ENCODE data around the gene RNF166. TPM values are rescaled to one million over a fixed set of nuclear protein-coding genes. Genes with fewer than 3 reads are reported as not detected.
A peak's percentile ranks its signal among the peaks of the same experiment; 100 is the strongest.

RNF166 gene
- total and polyA plus RNA-seq, 2 donors (not counting 1 experiment from before 2014, with no cell fraction given) = 6.6 to 9.7 TPM

DNA sequence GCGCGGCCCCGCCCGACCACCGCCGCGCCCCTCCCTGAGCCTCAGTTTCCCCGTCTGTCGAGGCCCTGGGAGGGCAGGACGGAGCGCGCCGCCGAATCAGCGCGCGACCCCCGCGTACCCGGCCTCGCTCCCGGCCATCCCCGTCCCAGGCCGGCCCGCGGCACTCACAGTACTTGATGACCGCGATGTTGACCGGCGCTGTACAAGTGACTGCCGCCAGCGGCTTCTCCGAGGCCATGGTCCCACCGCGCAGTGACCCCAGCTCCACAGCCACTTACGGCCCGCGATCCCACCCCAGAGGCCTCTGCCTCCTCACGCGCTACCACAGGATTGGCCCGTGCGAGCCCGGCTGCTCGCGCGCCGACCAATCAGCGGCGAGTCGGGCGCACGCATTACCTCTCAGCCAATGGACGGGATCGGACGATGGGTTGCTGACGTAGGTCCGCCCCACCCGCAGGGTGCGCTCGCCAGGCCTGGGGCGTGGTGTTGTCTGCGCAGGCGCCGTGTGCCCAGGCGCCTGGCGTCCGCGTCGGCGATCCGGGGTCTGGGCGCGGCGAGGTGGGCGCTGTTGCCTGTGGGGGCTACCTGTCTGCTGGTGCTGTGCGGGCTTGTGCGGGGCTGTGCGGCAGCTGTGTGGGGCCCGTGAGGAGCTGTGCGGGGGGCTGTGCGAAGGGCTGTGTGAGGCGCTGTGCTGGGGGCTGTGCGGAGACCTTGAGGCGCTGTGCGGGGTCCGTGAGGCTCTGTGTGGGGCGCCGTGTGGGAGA is 43.2 kb downstream of the RNF166 start, which contains the start of gene MVD:
Gene MVD, minus strand, starts transcription at position 249 of the 764 bp plus-strand sequence. Its CDS starts 11 bp downstream, at position 238.
- peaks cover 5% of the 10 kb centered on the region for H3K36me3 ChIP-seq (ENCODE audit: control insufficient read depth, insufficient read depth, low read length)
- no peaks in the 10 kb centered on the region for H3K27me3 ChIP-seq (ENCODE audit: control insufficient read depth, insufficient read depth, low read length)
- H3K9ac ChIP-seq (ENCODE audit: insufficient read depth, low read length) = peak within 1 kb of the TSS; percentile 79
- H2AFZ ChIP-seq (ENCODE audit: low read length) = peak within 1 kb of the TSS; percentile 77
- H4K20me1 ChIP-seq (ENCODE audit: control insufficient read depth, extremely low read depth, insufficient read depth, low read length) = no peaks in the 10 kb centered on the region
- H3K4me3 ChIP-seq (replicated peaks in 1 of 4; ENCODE audit: control extremely low read depth in 1 of 4, insufficient read depth in 1 of 4, low read depth in 3 of 4, low read length in 4 of 4) = peak within 1 kb of the TSS; percentile 75 to 96 (median 94)
- TF ChIP-seq, protein P1, sequence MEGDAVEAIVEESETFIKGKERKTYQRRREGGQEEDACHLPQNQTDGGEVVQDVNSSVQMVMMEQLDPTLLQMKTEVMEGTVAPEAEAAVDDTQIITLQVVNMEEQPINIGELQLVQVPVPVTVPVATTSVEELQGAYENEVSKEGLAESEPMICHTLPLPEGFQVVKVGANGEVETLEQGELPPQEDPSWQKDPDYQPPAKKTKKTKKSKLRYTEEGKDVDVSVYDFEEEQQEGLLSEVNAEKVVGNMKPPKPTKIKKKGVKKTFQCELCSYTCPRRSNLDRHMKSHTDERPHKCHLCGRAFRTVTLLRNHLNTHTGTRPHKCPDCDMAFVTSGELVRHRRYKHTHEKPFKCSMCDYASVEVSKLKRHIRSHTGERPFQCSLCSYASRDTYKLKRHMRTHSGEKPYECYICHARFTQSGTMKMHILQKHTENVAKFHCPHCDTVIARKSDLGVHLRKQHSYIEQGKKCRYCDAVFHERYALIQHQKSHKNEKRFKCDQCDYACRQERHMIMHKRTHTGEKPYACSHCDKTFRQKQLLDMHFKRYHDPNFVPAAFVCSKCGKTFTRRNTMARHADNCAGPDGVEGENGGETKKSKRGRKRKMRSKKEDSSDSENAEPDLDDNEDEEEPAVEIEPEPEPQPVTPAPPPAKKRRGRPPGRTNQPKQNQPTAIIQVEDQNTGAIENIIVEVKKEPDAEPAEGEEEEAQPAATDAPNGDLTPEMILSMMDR (conservative IDR thresholded peaks at IDR 0.05 in 1 of 2, IDR thresholded peaks at IDR 0.05 in 1 of 2; ENCODE audit: low read depth in 1 of 2, low read length in 2 of 2) = no peak
- no peak for TF ChIP-seq EZH2 (IDR thresholded peaks at IDR 0.05; ENCODE audit: low read length, missing control alignments)
- no peaks in the 10 kb centered on the region for H3K9me3 ChIP-seq (ENCODE audit: control insufficient read depth, insufficient read depth, low read depth, low read length)
- peak within 1 kb of the TSS; percentile 92 for H3K4me2 ChIP-seq (ENCODE audit: extremely low read depth, insufficient read depth, low read length)
- peak; percentile 97 to 98 for DNase-seq (ENCODE audit: low read depth in 2 of 2)
- H3K27ac ChIP-seq (ENCODE audit: insufficient read depth, low read length) = peak within 1 kb of the TSS; percentile 92
- peaks cover 33% of the 10 kb centered on the region for H3K79me2 ChIP-seq (ENCODE audit: control insufficient read depth, insufficient read depth, low read length)
- H3K4me1 ChIP-seq (ENCODE audit: control insufficient read depth, extremely low read depth, insufficient read depth, low read length) = no peaks in the 10 kb centered on the region

DNA sequence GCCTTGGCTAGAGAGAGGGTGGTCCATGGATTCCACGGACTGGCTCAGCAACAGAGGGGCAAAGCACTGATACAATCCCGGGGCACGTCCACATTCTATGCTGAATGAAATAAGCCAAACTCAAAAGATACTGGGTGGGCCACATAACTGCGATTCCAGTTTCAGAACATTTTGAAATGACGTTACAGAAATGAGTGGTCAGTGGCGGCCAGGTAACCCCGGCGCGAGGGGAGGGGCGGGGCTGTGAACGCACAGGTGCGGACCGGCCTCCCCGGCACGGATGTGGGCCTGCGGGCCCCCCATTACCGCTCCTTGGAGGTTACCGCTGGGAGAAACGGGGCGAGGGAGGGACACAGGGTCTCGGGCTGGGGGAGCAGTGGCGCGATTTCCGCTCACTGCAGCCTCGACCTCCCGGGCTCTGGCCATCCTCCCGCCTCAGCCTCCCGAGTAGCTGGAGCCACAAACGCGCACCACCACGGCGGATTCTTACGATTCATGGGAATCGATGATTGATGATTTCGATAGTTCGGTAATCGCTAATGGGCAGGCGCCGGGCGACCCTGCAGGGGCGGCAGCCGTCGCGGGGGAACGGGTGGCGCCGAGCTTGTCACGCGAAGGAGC is 43.9 kb downstream of the RNF166 start:
- no peaks in the 10 kb centered on the region for H4K20me1 ChIP-seq (ENCODE audit: control insufficient read depth, extremely low read depth, insufficient read depth, low read length)
- peak overlapping the region; percentile 92 for H3K4me2 ChIP-seq (ENCODE audit: extremely low read depth, insufficient read depth, low read length)
- H3K9ac ChIP-seq (ENCODE audit: insufficient read depth, low read length) = peak overlapping the region; percentile 78
- TF ChIP-seq EZH2 (IDR thresholded peaks at IDR 0.05; ENCODE audit: low read length, missing control alignments) = no peak
- TF ChIP-seq, protein P1 (conservative IDR thresholded peaks at IDR 0.05 in 1 of 2, IDR thresholded peaks at IDR 0.05 in 1 of 2; ENCODE audit: low read depth in 1 of 2, low read length in 2 of 2) = no peak
- peaks cover 33% of the 10 kb centered on the region for H3K79me2 ChIP-seq (ENCODE audit: control insufficient read depth, insufficient read depth, low read length)
- peak overlapping the region; percentile 43 for H2AFZ ChIP-seq (ENCODE audit: low read length)
- H3K4me1 ChIP-seq (ENCODE audit: control insufficient read depth, extremely low read depth, insufficient read depth, low read length) = no peaks in the 10 kb centered on the region
- no peak for DNase-seq (ENCODE audit: low read depth in 2 of 2)
- peak overlapping the region; percentile 92 for H3K27ac ChIP-seq (ENCODE audit: insufficient read depth, low read length)
- H3K27me3 ChIP-seq (ENCODE audit: control insufficient read depth, insufficient read depth, low read length) = no peaks in the 10 kb centered on the region
- H3K9me3 ChIP-seq (ENCODE audit: control insufficient read depth, insufficient read depth, low read depth, low read length) = no peaks in the 10 kb centered on the region
- H3K36me3 ChIP-seq (ENCODE audit: control insufficient read depth, insufficient read depth, low read length) = peaks cover 11% of the 10 kb centered on the region
- peak overlapping the region; percentile 71 to 96 (median 87) for H3K4me3 ChIP-seq (replicated peaks in 1 of 4; ENCODE audit: control extremely low read depth in 1 of 4, insufficient read depth in 1 of 4, low read depth in 3 of 4, low read length in 4 of 4)

DNA sequence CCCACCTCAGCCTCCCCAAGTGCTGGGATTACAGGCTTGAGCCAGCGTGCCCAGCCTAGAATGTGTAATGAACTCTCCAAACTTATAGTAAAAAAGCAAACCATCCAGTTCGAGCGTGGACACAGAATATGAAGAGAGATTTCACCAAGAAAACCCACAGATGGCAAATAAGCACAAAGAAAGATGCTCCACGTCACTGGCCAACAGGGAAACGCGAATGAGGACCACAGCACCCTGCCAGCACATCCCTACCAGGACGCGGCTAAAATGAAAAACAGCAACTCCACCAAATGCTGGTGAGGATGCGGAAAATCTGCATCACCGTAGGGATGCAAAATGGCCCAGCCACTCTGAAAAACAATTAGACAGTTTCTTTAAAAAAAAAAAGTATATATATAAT is 44.7 kb downstream of the RNF166 start:
- Histone ChIP-seq H2AFZ (ENCODE audit: low read length) (no peak overlapping the region), H3K9me3 (ENCODE audit: control insufficient read depth, insufficient read depth, low read depth, low read length) (no peaks in the 10 kb centered on the region), H3K4me1 (ENCODE audit: control insufficient read depth, extremely low read depth, insufficient read depth, low read length) (no peaks in the 10 kb centered on the region), H3K36me3 (ENCODE audit: control insufficient read depth, insufficient read depth, low read length) (peaks cover 13% of the 10 kb centered on the region), H3K27ac (ENCODE audit: insufficient read depth, low read length) (no peak overlapping the region), H3K4me2 (ENCODE audit: extremely low read depth, insufficient read depth, low read length) (peak overlapping the region; percentile 80), H4K20me1 (ENCODE audit: control insufficient read depth, extremely low read depth, insufficient read depth, low read length) (no peaks in the 10 kb centered on the region), H3K79me2 (ENCODE audit: control insufficient read depth, insufficient read depth, low read length) (peaks cover 33% of the 10 kb centered on the region), H3K27me3 (ENCODE audit: control insufficient read depth, insufficient read depth, low read length) (no peaks in the 10 kb centered on the region), H3K9ac (ENCODE audit: insufficient read depth, low read length) (no peak overlapping the region), H3K4me3 (replicated peaks in 1 of 4; ENCODE audit: control extremely low read depth in 1 of 4, insufficient read depth in 1 of 4, low read depth in 3 of 4, low read length in 4 of 4) (peak overlapping the region; percentile 11 to 96 (median 52))
- TF ChIP-seq EZH2 (IDR thresholded peaks at IDR 0.05; ENCODE audit: low read length, missing control alignments) = no peak
- TF ChIP-seq, protein P1 (conservative IDR thresholded peaks at IDR 0.05 in 1 of 2, IDR thresholded peaks at IDR 0.05 in 1 of 2; ENCODE audit: low read depth in 1 of 2, low read length in 2 of 2) = no peak
- no peak for DNase-seq (ENCODE audit: low read depth in 2 of 2)
